Measurements from ENCODE around the gene MYOCD.

Gene MYOCD

GRCh38 chr17:12735517-12735916, 69.8 kb downstream of the MYOCD start:
- Histone ChIP-seq H3K36me3 (no peaks in the 10 kb centered on the region), H3K9me3 (ENCODE audit: severe bottlenecking) (no peaks in the 10 kb centered on the region), H3K4me3 (ENCODE audit: low read depth, low read length) (no peak overlapping the region), H3K27ac (no peak overlapping the region), H3K27me3 (ENCODE audit: insufficient read depth, low read depth, severe bottlenecking) (no peaks in the 10 kb centered on the region)
- TF ChIP-seq CTCF (IDR thresholded peaks at IDR 0.05; ENCODE audit: low read depth, low read length): no peak
- DNase-seq: no peak

- Histone ChIP-seq H3K36me3 (no peaks in the 10 kb centered on the region), H3K4me3 (ENCODE audit: low read depth, low read length) (no peak overlapping the region), H3K27me3 (ENCODE audit: insufficient read depth, low read depth, severe bottlenecking) (no peaks in the 10 kb centered on the region), H3K27ac (no peak overlapping the region), H3K9me3 (ENCODE audit: severe bottlenecking) (no peaks in the 10 kb centered on the region)
- DNase-seq: no peak
- TF ChIP-seq CTCF (IDR thresholded peaks at IDR 0.05; ENCODE audit: low read depth, low read length): no peak
These were observed 70.8 kb downstream of the MYOCD start for GRCh38 chr17:12736526-12736925.

- TF ChIP-seq CTCF (IDR thresholded peaks at IDR 0.05; ENCODE audit: low read depth, low read length): no peak
- H3K27me3 ChIP-seq (ENCODE audit: insufficient read depth, low read depth, severe bottlenecking): no peaks in the 10 kb centered on the region
- no peak for DNase-seq
- H3K36me3 ChIP-seq: no peaks in the 10 kb centered on the region
- H3K27ac ChIP-seq: no peak overlapping the region
- no peak overlapping the region for H3K4me3 ChIP-seq (ENCODE audit: low read depth, low read length)
- no peaks in the 10 kb centered on the region for H3K9me3 ChIP-seq (ENCODE audit: severe bottlenecking)
These were observed 72.2 kb downstream of the MYOCD start for GRCh38 chr17:12737740-12738469.

GRCh38 chr17:12738624-12739023, 72.9 kb downstream of the MYOCD start:
- H3K27me3 ChIP-seq (ENCODE audit: insufficient read depth, low read depth, severe bottlenecking): no peaks in the 10 kb centered on the region
- H3K36me3 ChIP-seq: no peaks in the 10 kb centered on the region
- no peak for TF ChIP-seq CTCF (IDR thresholded peaks at IDR 0.05; ENCODE audit: low read depth, low read length)
- no peaks in the 10 kb centered on the region for H3K9me3 ChIP-seq (ENCODE audit: severe bottlenecking)
- H3K27ac ChIP-seq: no peak overlapping the region
- H3K4me3 ChIP-seq (ENCODE audit: low read depth, low read length): no peak overlapping the region
- no peak for DNase-seq

GRCh38 chr17:12739500-12739899, 73.8 kb downstream of the MYOCD start:
- no peak for TF ChIP-seq CTCF (IDR thresholded peaks at IDR 0.05; ENCODE audit: low read depth, low read length)
- Histone ChIP-seq H3K36me3 (no peaks in the 10 kb centered on the region), H3K27ac (no peak overlapping the region), H3K9me3 (ENCODE audit: severe bottlenecking) (no peaks in the 10 kb centered on the region), H3K4me3 (ENCODE audit: low read depth, low read length) (no peak overlapping the region), H3K27me3 (ENCODE audit: insufficient read depth, low read depth, severe bottlenecking) (no peaks in the 10 kb centered on the region)
- no peak for DNase-seq

- TF ChIP-seq CTCF (IDR thresholded peaks at IDR 0.05; ENCODE audit: low read depth, low read length): no peak
These were observed 77.4 kb downstream of the MYOCD start for GRCh38 chr17:12743046-12743445.

More at GRCh38 chr17:12743046-12743445, 77.4 kb downstream of the MYOCD start:
- no peaks in the 10 kb centered on the region for H3K9me3 ChIP-seq (ENCODE audit: severe bottlenecking)
- H3K27me3 ChIP-seq (ENCODE audit: insufficient read depth, low read depth, severe bottlenecking): no peaks in the 10 kb centered on the region
- H3K4me3 ChIP-seq (ENCODE audit: low read depth, low read length): no peak overlapping the region
- no peak for DNase-seq
- H3K36me3 ChIP-seq: no peaks in the 10 kb centered on the region
- H3K27ac ChIP-seq: no peak overlapping the region

All from WERI-Rb-1 (cell line).